ENCODE measurements around the gene MEIOSIN.

GRCh38 chr19:45687599-45687998 lies 45.6 kb upstream of the MEIOSIN start:
- TF ChIP-seq, protein P1, sequence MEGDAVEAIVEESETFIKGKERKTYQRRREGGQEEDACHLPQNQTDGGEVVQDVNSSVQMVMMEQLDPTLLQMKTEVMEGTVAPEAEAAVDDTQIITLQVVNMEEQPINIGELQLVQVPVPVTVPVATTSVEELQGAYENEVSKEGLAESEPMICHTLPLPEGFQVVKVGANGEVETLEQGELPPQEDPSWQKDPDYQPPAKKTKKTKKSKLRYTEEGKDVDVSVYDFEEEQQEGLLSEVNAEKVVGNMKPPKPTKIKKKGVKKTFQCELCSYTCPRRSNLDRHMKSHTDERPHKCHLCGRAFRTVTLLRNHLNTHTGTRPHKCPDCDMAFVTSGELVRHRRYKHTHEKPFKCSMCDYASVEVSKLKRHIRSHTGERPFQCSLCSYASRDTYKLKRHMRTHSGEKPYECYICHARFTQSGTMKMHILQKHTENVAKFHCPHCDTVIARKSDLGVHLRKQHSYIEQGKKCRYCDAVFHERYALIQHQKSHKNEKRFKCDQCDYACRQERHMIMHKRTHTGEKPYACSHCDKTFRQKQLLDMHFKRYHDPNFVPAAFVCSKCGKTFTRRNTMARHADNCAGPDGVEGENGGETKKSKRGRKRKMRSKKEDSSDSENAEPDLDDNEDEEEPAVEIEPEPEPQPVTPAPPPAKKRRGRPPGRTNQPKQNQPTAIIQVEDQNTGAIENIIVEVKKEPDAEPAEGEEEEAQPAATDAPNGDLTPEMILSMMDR (IDR thresholded peaks at IDR 0.05), result no peak
- no peak for TF ChIP-seq POLR2A (IDR thresholded peaks at IDR 0.05)

Data from Peyer's patch (tissue), 4 donors.